DOHH2 (cell line): ENCODE data around the gene SLC47A2.

Experiments used
- H3F3A ChIP-seq: fragments of 200-600 bp; sonication (generic), shearing (Covaris generic); 2 replicates; pipeline ENCODE4 v1.6.0; 2016; ENCODE audit warnings: antibody characterized with exemption, mild to moderate bottlenecking; ENCODE audit not compliant: control insufficient read depth, insufficient read depth
- H3K27ac ChIP-seq: fragments of 200-600 bp; sonication (generic); 2 replicates; pipeline ENCODE4 v1.5.1; 2014; ENCODE audit warnings: low read depth, mild to moderate bottlenecking, low read length, moderate library complexity
- H3K27me3 ChIP-seq: fragments of 200-600 bp; sonication (generic); 2 replicates; pipeline ENCODE4 v1.6.1; 2014; ENCODE audit warnings: mild to moderate bottlenecking, low read length, mixed read lengths; ENCODE audit not compliant: control insufficient read depth
- H3K36me3 ChIP-seq: fragments of 200-600 bp; sonication (generic); 2 replicates; pipeline ENCODE4 v1.6.1; 2014; ENCODE audit warnings: mild to moderate bottlenecking, low read length, moderate library complexity, mixed read lengths; ENCODE audit not compliant: control insufficient read depth
- H3K4me1 ChIP-seq: fragments of 200-600 bp; sonication (generic); 2 replicates; pipeline ENCODE4 v1.6.1; 2014; ENCODE audit warnings: mild to moderate bottlenecking, low read length, mixed read lengths; ENCODE audit not compliant: control insufficient read depth
- H3K4me2 ChIP-seq: fragments of 200-600 bp; sonication (generic); 2 replicates; pipeline ENCODE4 v1.6.0; 2014; ENCODE audit warnings: mild to moderate bottlenecking, low read length, moderate library complexity
- H3K4me3 ChIP-seq: fragments of 200-600 bp; sonication (generic); 2 replicates; pipeline ENCODE4 v1.5.1; 2014; ENCODE audit warnings: mild to moderate bottlenecking, low read length, mixed read lengths
- H3K79me2 ChIP-seq: fragments of 200-600 bp; sonication (generic); 2 replicates; pipeline ENCODE4 v1.6.1; 2014; ENCODE audit warnings: mild to moderate bottlenecking, low read length, mixed read lengths; ENCODE audit not compliant: control insufficient read depth
- H3K9me2 ChIP-seq: fragments of 200-600 bp; sonication (generic); replicated peaks from 2 replicates; pipeline ENCODE4 v1.6.1; 2014; ENCODE audit warnings: mild to moderate bottlenecking, low read length, mixed read lengths; ENCODE audit not compliant: control insufficient read depth
- H3K9me3 ChIP-seq: fragments of 200-600 bp; sonication (generic); 2 replicates; pipeline ENCODE4 v1.6.1; 2014; ENCODE audit warnings: antibody characterized with exemption, low read length, mixed read lengths; ENCODE audit not compliant: control insufficient read depth, insufficient read depth
- H4K20me1 ChIP-seq: fragments of 200-600 bp; sonication (generic); 2 replicates; pipeline ENCODE4 v1.6.0; 2014; ENCODE audit warnings: low read depth, mild to moderate bottlenecking, antibody characterized with exemption, low read length, moderate library complexity; ENCODE audit not compliant: control insufficient read depth, insufficient read depth
- CTCF ChIP-seq: fragments of 200-600 bp; sonication (generic); IDR thresholded peaks from one replicate; pipeline ENCODE4 v1.5.1; 2014; ENCODE audit warnings: antibody characterized with exemption, mild to moderate bottlenecking, low read depth, low read length; ENCODE audit not compliant: poor library complexity, severe bottlenecking
- EZH2phosphoT487 ChIP-seq: fragments of 200-600 bp; sonication (generic); IDR thresholded peaks from 2 replicates; pipeline ENCODE4 v1.6.1; 2017; ENCODE audit warnings: borderline replicate concordance, mild to moderate bottlenecking, antibody characterized with exemption, low read length, moderate library complexity, mixed read lengths

The SLC47A2 gene

DNA sequence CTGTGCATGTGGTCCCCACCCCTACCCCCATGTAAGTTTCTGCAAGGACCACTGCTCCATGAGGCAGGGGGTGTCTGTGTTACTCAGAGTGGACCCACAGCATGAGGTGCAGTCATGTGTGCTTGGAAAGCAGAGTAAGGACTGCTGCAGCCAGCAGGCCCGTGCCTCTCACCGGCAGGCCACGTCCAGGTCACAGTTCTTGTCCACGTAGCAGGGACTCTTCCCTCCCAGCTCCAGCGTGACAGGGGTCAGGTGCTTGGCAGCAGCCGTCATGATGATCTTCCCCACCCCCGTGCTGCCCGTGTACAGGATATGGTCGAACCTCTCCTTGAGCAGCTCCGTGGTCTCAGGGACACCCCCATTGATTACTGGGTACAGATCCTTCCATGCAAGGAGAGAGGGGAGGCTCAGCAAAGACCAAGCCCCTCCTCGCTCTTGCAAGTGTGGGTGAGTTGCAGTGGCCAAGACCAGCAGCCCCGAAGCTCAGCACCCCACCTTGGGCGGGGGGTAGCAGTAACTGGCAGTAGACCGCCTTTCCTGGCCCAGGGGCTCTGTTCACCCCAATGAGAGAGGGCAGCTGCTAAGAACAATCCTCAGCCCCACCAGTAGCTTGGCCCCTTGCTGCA lies 25.6 kb upstream of the SLC47A2 start:
- H3K36me3 ChIP-seq = no peaks in the 10 kb centered on the region
- no peak overlapping the region for H3K4me2 ChIP-seq
- H3K9me2 ChIP-seq = no peaks in the 10 kb centered on the region
- TF ChIP-seq EZH2phosphoT487 (no peak), CTCF (no peak)
- H3K27me3 ChIP-seq = no peaks in the 10 kb centered on the region
- no peaks in the 10 kb centered on the region for H3K79me2 ChIP-seq
- H3K27ac ChIP-seq = no peak overlapping the region
- no peak overlapping the region for H3K4me3 ChIP-seq
- no peaks in the 10 kb centered on the region for H3F3A ChIP-seq
- H3K4me1 ChIP-seq = no peaks in the 10 kb centered on the region
- H4K20me1 ChIP-seq = no peaks in the 10 kb centered on the region
- no peaks in the 10 kb centered on the region for H3K9me3 ChIP-seq

- H4K20me1 ChIP-seq = no peaks in the 10 kb centered on the region
- H3K36me3 ChIP-seq = no peaks in the 10 kb centered on the region
- H3K79me2 ChIP-seq = no peaks in the 10 kb centered on the region
- no peak overlapping the region for H3K27ac ChIP-seq
- H3K9me2 ChIP-seq = no peaks in the 10 kb centered on the region
- no peak for TF ChIP-seq EZH2phosphoT487
- no peak for TF ChIP-seq CTCF
- H3F3A ChIP-seq = no peaks in the 10 kb centered on the region
- H3K27me3 ChIP-seq = no peaks in the 10 kb centered on the region
- no peaks in the 10 kb centered on the region for H3K9me3 ChIP-seq
- no peak overlapping the region for H3K4me3 ChIP-seq
- no peaks in the 10 kb centered on the region for H3K4me1 ChIP-seq
- H3K4me2 ChIP-seq = no peak overlapping the region
Measured at GRCh38 chr17:19740933-19741332, 24.5 kb upstream of the SLC47A2 start.

GRCh38 chr17:19739241-19740201 lies 23.1 kb upstream of the SLC47A2 start:
- no peak overlapping the region for H3K27ac ChIP-seq
- no peaks in the 10 kb centered on the region for H3F3A ChIP-seq
- no peaks in the 10 kb centered on the region for H3K27me3 ChIP-seq

More at GRCh38 chr17:19739241-19740201, 23.1 kb upstream of the SLC47A2 start:
- Histone ChIP-seq H3K79me2 (no peaks in the 10 kb centered on the region), H3K4me2 (no peak overlapping the region), H3K9me3 (no peaks in the 10 kb centered on the region), H3K4me1 (no peaks in the 10 kb centered on the region), H3K4me3 (no peak overlapping the region), H3K9me2 (no peaks in the 10 kb centered on the region), H4K20me1 (no peaks in the 10 kb centered on the region), H3K36me3 (no peaks in the 10 kb centered on the region)
- TF ChIP-seq EZH2phosphoT487 (no peak), CTCF (no peak)
